Smooth muscle cell of the coronary artery (primary cell): ENCODE measurements around the gene PPFIBP1. TPM values are rescaled to one million over a fixed set of nuclear protein-coding genes. Genes with fewer than 3 reads are reported as not detected.

Experiments used
- total RNA-seq: library from RNA; depleted of rRNA; stranded (reverse); fragments of >200 nt; gene quantifications from 2 replicates; pipeline ENCODE4 v1.2.3, GENCODE V29; 2014; ENCODE audit warnings: low replicate concordance

PPFIBP1 gene
- total RNA-seq = 70.1 and 78.1 TPM in 2 replicates

DNA sequence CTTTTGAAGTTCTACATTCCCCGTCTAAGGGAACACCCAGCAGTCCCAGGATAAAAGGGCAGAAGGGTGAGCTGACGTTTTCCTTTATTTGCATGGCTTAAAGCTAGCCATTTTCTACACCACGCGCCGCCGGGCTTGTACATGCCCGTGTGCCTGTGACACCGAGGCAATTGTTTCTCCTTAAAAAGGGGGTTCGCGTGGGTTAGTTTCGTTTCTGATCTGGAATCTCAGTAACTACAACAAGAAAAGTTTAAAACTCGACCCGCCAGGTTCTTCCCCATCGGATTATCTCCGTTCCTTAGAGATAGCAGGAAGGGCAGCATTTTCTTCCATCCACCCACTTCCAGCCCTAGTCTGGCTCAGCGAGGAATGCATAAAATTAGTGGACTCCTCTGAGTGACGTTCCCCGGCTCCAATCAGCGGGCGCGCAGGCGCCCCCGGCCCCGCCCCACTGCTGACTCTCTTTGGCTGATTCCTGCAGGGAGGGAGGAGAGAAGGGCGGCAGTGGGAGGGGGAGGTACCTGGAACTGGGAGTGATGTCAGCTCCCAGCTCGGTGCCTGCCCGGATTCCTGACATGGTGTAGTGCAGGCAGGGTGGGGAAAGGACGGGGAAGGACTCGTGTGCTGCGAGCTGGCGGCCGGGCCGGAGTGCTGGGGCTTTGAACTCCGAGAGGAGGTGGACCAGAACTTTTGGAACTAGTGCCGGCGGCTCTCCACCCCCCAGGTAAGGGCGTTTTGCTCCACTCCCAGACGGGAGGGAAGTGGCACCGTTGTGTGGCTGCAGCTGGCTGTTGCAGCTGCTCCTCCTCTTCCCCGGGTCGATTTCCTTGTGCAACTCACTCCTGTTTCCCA is at the start of gene PPFIBP1:
PPFIBP1 (plus strand) TSS at position 565 of the 852 bp plus-strand sequence. CDS start 109,191 bp downstream, outside the sequence.

GRCh38 chr12:27696293-27696652 is 172.3 kb downstream of the PPFIBP1 start, which contains the start of gene REP15:
Gene REP15, plus strand, starts transcription at chr12:27696447. Its CDS starts 116 bp downstream, at chr12:27696563.

DNA sequence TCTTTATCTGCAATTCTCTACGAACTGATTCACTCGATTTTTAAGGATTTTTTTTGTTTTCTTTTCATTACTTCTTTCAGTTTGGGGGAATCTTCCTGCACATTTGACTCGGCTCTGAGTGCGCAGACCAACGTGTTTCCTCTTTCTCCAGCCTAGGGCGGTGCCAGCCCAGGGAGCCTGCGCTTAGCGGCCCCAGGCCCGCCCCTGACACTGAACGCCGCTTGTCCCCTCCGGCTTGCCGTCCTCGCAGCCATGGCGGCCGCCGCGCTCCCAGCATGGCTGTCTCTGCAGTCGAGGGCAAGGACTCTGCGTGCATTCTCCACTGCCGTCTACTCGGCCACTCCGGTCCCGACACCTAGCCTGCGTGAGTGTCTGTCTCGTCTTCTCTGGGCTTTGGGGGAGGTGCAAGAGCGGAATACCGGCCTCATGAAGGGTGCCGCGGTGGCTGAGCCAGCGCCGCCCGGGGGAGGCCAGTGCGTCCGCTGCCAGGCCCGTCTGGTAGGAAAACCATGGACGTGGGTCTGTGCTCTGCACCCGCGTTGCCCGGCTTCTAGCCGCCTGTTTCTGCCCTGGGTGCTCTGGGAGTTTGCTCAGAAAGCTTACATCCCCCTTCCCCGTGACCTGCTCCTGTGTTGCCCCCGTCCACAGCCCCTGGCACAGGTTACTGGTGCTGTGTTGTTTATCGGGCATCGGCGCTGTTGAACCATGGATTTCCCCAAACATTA is 186.7 kb downstream of the PPFIBP1 start, which contains the start of gene MRPS35:
MRPS35 (plus strand) TSS at position 241 of the 725 bp plus-strand sequence; CDS start at position 253, 12 bp downstream.

Other genes starting within 250 kb of the PPFIBP1 start
- gene BMAL2, start 191.4 kb upstream of the PPFIBP1 start, total RNA-seq = 6.6 and 29.8 TPM in 2 replicates
- 0.08 TPM in 1 of 2 replicates, not detected in the other for gene SMCO2, start 77.5 kb upstream of the PPFIBP1 start, total RNA-seq
- 0.68 and 0.70 TPM in 2 replicates for gene REP15, start 172.2 kb downstream of the PPFIBP1 start, total RNA-seq
- gene MRPS35, start 186.6 kb downstream of the PPFIBP1 start, total RNA-seq = 21.9 and 36.5 TPM in 2 replicates